SH-SY5Y (cell line): ENCODE results near the gene DDX54.

Experiments
- GATA2 ChIP-seq: IDR thresholded peaks from 2 replicates; pipeline ENCODE4 v1.6.1; 2011; ENCODE audit warnings: mild to moderate bottlenecking, low read depth, low read length
- GATA3 ChIP-seq: IDR thresholded peaks from 2 replicates; pipeline ENCODE4 v1.6.1; 2011; ENCODE audit warnings: low read depth, mild to moderate bottlenecking, low read length, moderate library complexity

DDX54 gene

DNA sequence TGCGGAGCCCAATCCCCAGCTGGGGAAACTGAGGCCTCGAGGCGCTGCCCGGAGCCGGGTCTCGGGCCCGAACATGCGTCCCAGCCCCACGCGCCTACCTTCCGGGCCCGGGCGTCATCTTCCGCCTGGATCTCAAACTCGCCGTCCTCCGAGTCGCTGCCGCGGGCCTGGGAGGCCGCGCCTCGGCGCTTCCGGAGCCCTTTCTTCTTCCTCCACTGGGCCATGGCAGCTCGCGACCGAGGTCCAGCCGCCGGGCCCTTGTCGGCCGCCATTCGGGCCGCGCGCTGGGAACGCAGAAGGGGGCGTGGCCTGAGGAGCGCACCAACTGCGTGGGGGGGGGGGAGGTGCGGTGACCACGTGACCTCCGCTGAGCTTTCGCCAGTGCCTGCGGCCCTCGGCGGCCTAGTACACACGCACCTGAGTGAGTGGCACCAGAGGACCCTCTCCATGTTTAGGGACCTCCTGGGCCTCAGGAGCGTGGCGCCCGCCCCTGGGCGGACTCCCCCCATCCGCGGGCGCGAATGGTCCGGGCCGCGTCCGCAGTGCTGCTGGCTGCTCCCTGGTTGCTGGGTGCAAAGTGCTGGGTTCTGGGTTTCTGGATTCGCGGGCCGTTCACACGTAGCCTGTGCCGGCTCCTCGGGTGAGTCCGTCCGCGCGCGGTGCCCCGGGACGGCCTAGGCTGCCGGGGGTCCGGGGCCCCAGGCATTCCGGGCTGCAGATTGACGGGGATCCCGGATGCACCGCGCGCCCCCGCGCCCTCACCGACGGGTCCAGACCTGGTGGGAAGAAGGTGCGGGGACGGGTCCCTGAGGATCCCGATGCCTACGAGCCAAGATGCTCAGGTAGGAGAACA is at the start of gene DDX54, which contains the start of gene RITA1:
DDX54 (minus strand) TSS at position 299 of the 853 bp plus-strand sequence; CDS start at position 272, 27 bp downstream.
RITA1 (plus strand) TSS at position 542 of the 853 bp plus-strand sequence. CDS start 1,026 bp downstream, outside the sequence.
- no peak for TF ChIP-seq GATA2
- no peak for TF ChIP-seq GATA3

DNA sequence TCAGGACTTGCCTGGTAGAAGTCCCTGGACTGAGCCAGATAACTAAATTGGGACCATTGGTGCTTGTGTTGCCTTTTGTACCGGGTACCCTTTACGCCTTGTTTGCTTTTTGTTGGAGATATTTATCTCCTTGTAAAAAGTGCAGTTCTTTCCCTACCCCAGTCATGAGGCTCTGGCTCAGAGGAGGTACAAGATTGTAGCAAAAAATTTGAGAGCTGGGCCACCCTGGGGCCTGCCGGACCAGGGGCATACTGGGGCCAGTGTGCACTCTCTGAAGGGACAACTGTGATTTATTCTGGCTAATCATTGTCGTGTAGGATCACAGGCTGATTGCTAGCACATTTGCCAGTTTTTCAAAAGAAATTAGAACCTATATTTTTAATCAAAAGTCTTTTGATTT is 49.2 kb upstream of the DDX54 start:
- TF ChIP-seq GATA3 (no peak), GATA2 (no peak)

DNA sequence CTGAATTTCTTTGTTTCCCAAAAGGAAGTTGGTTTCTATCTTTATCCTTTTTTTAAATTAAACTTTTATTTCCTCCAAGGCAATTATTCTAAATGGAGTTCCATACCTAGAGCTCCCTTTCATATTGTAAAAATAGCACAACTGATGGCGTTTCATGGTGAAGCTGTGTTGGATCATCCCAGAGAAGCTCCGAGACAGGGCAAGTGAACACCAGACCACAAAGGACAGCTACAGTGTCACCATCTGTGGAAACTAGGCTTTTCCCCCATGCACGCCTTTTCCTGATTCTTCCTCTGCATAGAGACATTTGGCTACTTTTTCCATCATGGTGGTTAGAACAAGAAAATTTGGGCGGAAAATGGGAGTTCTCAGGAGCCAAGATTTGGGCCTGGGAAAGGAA is 48.7 kb upstream of the DDX54 start:
- TF ChIP-seq GATA2 (no peak), GATA3 (no peak)

- no peak for TF ChIP-seq GATA2
- no peak for TF ChIP-seq GATA3
Measured at GRCh38 chr12:113232840-113233585, 47.7 kb upstream of the DDX54 start.

GRCh38 chr12:113232089-113232839 is 47.0 kb upstream of the DDX54 start:
- no peak for TF ChIP-seq GATA3
- no peak for TF ChIP-seq GATA2

GRCh38 chr12:113231235-113232088 is 46.2 kb upstream of the DDX54 start:
- TF ChIP-seq GATA3 = no peak
- TF ChIP-seq GATA2 = no peak

GRCh38 chr12:113230315-113231234 is 45.3 kb upstream of the DDX54 start:
- TF ChIP-seq GATA3 = no peak
- TF ChIP-seq GATA2 = no peak

GRCh38 chr12:113228394-113229028 is 43.2 kb upstream of the DDX54 start:
- TF ChIP-seq GATA2 = no peak
- no peak for TF ChIP-seq GATA3

DNA sequence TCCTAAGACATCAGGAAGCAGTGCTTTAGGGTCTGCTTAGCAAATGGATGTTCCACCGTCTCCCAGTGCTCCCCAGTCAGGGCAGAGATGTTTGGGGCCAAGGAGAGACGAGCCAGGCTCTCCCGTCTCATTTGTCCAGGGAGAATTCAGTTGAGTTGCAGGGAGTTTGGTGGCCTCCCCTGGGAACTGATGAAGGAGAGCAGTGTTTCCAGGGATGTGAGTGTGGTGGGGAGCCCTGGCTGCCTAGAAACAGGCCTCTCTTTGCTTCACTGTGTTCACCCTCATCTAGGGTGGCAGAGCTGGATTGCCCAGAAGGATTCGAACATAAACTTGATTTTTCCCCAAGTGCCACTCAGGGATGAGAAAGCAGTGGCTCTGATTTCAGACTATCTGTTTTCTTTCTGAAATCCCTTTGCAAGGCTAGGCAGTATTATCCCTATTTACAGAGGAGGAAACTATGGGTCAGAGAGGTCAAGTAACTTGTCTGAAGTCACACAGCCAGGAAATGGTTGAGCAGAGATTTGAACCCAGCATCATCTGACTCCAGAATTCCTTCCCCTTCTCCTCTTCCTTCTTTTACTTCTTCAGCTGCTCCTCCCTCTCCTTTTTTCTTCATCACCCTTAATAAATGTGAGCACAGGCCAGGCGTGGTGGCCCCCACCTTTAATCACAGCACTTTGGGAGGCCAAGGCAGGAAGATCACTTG is 42.6 kb upstream of the DDX54 start:
- TF ChIP-seq GATA3 (no peak), GATA2 (no peak)

DNA sequence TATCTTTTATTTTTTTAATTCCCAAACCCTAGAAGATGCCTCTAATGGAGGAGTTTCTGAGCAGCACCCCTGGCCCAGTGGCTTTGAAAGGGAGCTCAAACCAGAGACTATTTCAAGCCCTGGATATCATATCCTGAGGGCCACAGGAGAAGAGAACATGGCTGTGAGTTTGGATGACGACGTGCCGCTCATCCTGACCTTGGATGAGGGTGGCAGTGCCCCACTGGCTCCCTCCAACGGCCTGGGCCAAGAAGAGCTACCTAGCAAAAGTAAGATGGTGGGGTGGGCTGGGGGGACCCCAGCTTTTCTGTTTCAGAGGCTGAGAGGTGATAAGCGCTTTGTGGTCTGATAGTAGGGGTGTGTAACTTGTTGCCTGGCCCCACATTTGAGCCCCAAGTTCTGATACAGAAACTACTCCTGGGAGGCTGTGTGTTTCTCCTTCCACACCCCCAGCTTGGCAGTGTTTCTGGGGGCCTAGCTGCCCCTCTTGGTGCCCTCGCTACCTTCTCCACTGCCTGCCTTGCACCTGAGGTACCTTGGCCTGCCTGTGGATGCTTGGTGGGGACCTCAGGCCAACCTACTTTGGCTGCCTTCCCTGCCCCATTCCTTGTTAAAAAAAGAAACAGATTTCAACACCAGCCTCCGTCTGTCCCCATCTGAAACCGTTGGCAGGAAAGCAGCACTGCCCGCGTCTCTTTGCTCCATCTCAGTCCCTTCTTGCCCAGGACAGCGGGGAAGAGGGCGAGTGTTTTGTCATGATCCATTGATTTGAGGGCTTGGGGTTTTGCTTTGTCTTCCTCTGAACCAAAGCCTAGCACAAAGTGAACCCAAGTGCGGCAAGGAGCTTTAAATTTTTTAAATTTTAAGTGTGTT is 41.7 kb upstream of the DDX54 start:
- no peak for TF ChIP-seq GATA3

- TF ChIP-seq GATA3 (no peak), GATA2 (no peak)
Measured at GRCh38 chr12:113224955-113225354, 39.7 kb upstream of the DDX54 start.
